Bronchial epithelial cell (primary cell): Measurements from ENCODE around the gene ZNF428. TPM values are rescaled to one million over a fixed set of nuclear protein-coding genes. Genes with fewer than 3 reads are reported as not detected.

Experiments used
- DNase-seq: peaks from one replicate; pipeline ENCODE4 v3.0.0-alpha.2; 2010; ENCODE audit warnings: low read depth
- FAIRE-seq: peaks from 2 replicates; lab custom pipeline; 2011; peaks lifted over from hg19 to GRCh38; lab: Jason Lieb, UNC
- H3K27me3 ChIP-seq: 2 replicates; pipeline ENCODE4 v1.5.1; 2011; ENCODE audit warnings: low read length; ENCODE audit not compliant: control insufficient read depth, insufficient read depth
- H3K36me3 ChIP-seq: 2 replicates; pipeline ENCODE4 v1.5.1; 2011; ENCODE audit warnings: low read length; ENCODE audit not compliant: control insufficient read depth, insufficient read depth
- H3K4me3 ChIP-seq: 2 replicates; pipeline ENCODE4 v1.5.1; 2011; ENCODE audit warnings: mild to moderate bottlenecking, low read depth, low read length, control low read depth
- CTCF ChIP-seq: IDR thresholded peaks from 2 replicates; pipeline ENCODE4 v1.5.1; 2011; ENCODE audit warnings: mild to moderate bottlenecking, moderate library complexity, low read length, control low read depth, inconsistent platforms; ENCODE audit not compliant: insufficient read depth, severe bottlenecking
- total RNA-seq: library from RNA; depleted of rRNA; stranded (reverse); fragments of >200 nt; gene quantifications from 2 replicates; pipeline ENCODE4 v1.2.1, GENCODE V29; 2014

The ZNF428 gene
- total RNA-seq, 1 donor from 2014 or later, result 14.5 TPM

- FAIRE-seq, result no peak
- Histone ChIP-seq H3K4me3 (no peak overlapping the region), H3K36me3 (peaks cover 23% of the 10 kb centered on the region)
Observed at GRCh38 chr19:43597876-43598275, 21.6 kb downstream of the ZNF428 start.

GRCh38 chr19:43596842-43597461, 22.5 kb downstream of the ZNF428 start:
- H3K36me3 ChIP-seq, result peaks cover 27% of the 10 kb centered on the region
- TF ChIP-seq CTCF, result no peak
- no peaks in the 10 kb centered on the region for H3K27me3 ChIP-seq
- H3K4me3 ChIP-seq, result peak overlapping the region; percentile 84
- DNase-seq, result no peak
- FAIRE-seq, result no peak

More at GRCh38 chr19:43597876-43598275, 21.6 kb downstream of the ZNF428 start:
- no peaks in the 10 kb centered on the region for H3K27me3 ChIP-seq
- no peak for TF ChIP-seq CTCF
- DNase-seq, result no peak

- H3K36me3 ChIP-seq, result peaks cover 27% of the 10 kb centered on the region
- H3K27me3 ChIP-seq, result no peaks in the 10 kb centered on the region
- H3K4me3 ChIP-seq, result peak within 1 kb of the TSS; percentile 84
- FAIRE-seq, result peak; percentile 93
- DNase-seq, result peak; percentile 99
- no peak for TF ChIP-seq CTCF
Observed at GRCh38 chr19:43595999-43596841, 23.2 kb downstream of the ZNF428 start, which contains the start of the genes IRGQ and ZNF576. IRGQ (minus strand) TSS chr19:43596134; CDS start chr19:43595338, 796 bp downstream. ZNF576 (plus strand) TSS chr19:43596595; CDS start chr19:43597109, 514 bp downstream.

- H3K27me3 ChIP-seq, result no peaks in the 10 kb centered on the region
- peaks cover 30% of the 10 kb centered on the region for H3K36me3 ChIP-seq
- peak overlapping the region; percentile 71 for H3K4me3 ChIP-seq
- no peak for DNase-seq
- FAIRE-seq, result no peak
- no peak for TF ChIP-seq CTCF
Observed at GRCh38 chr19:43595605-43595998, 23.8 kb downstream of the ZNF428 start.

- FAIRE-seq (no peak), DNase-seq (peak; percentile 48)
- H3K27me3 ChIP-seq, result no peaks in the 10 kb centered on the region
- H3K36me3 ChIP-seq, result peaks cover 30% of the 10 kb centered on the region
- H3K4me3 ChIP-seq, result peak overlapping the region; percentile 71
- peak; percentile 97 for TF ChIP-seq CTCF
Observed at GRCh38 chr19:43594710-43595604, 24.5 kb downstream of the ZNF428 start.
